ENCODE measurements around the gene RASGRF2. TPM values are rescaled to one million over a fixed set of nuclear protein-coding genes. Genes with fewer than 3 reads are reported as not detected.

The RASGRF2 gene
- total and polyA plus RNA-seq, 2 of the 13 experiments (the other 11 are each of a cell fraction or from before 2014, with no cell fraction given) = 23.6 to 29.0 TPM

- peaks cover 0 to 7% of the 10 kb centered on the region in 2 experiments; a peak in 1 of 5 replicates for H3K36me3 ChIP-seq (replicated peaks in 1 of 2; ENCODE audit: control insufficient read depth in 1 of 2, insufficient read depth in 2 of 2, low read length in 2 of 2)
- POLR2A ChIA-PET = no interaction called here
- no peaks in the 10 kb centered on the region for H3K4me1 ChIP-seq (ENCODE audit: insufficient read depth, low read length)
- no peak overlapping the region for H3K4me2 ChIP-seq (ENCODE audit: low read depth, low read length)
- H3K9me3 ChIP-seq (ENCODE audit: low read length) = no peaks in the 10 kb centered on the region
- no peak for FAIRE-seq
- H3K4me3 ChIP-seq (replicated peaks in 1 of 3; ENCODE audit: insufficient read depth in 1 of 3, low read depth in 2 of 3, low read length in 3 of 3) = no peak overlapping the region
- no peak overlapping the region for H3K27ac ChIP-seq (ENCODE audit: extremely low read length, insufficient read depth, low read length)
- CTCF ChIA-PET (ENCODE audit: low intra/inter-chr PET ratio, low total read pairs) = no interaction called here
- intact Hi-C loops (cut with micrococcal nuclease; ENCODE audit: unreplicated experiment) (no loop called here), in situ Hi-C loops (cut with HindIII; ENCODE audit: extremely low pct_ligation_motif_present, low pct_unique_long_range_greater_than_20kb) (no loop called here)
- no peaks in the 10 kb centered on the region for H3K79me2 ChIP-seq (ENCODE audit: insufficient read depth, low read length)
- no TSS peak for BruUV-seq (replicated peaks)
- H3K27me3 ChIP-seq (ENCODE audit: control insufficient read depth in 1 of 2, insufficient read depth in 2 of 2, low read length in 2 of 2) = no peaks in the 10 kb centered on the region
- ATAC-seq = no peak
- DNase-seq (ENCODE audit: low spot score) = no peak
- H2AFZ ChIP-seq (ENCODE audit: low read length) = no peak overlapping the region
- no peaks in the 10 kb centered on the region for H4K20me1 ChIP-seq (ENCODE audit: insufficient read depth, low read length)
- 100% methylated on average over 1 of the region's 1 CpG for WGBS (ENCODE audit: low lambda C conversion rate)
- no peak overlapping the region for H3K9ac ChIP-seq (ENCODE audit: insufficient read depth, low read depth, low read length)
- TF ChIP-seq FOXP1 (IDR thresholded peaks at IDR 0.05) = no peak
- no peak for TF ChIP-seq FOXP1 (CRISPR knock-in tag; IDR thresholded peaks at IDR 0.05)
- no peak for TF ChIP-seq NAIF1 (CRISPR knock-in tag; IDR thresholded peaks at IDR 0.05; ENCODE audit: borderline replicate concordance)
- no peak for TF ChIP-seq RARA (CRISPR knock-in tag; IDR thresholded peaks at IDR 0.05)
- TF ChIP-seq RFX1 (IDR thresholded peaks at IDR 0.05) = no peak
- no peak for TF ChIP-seq JDP2 (CRISPR knock-in tag; IDR thresholded peaks at IDR 0.05; ENCODE audit: borderline replicate concordance)
- TF ChIP-seq MLLT10 (CRISPR knock-in tag; IDR thresholded peaks at IDR 0.05) = no peak
- no peak for TF ChIP-seq IKZF5 (CRISPR knock-in tag; IDR thresholded peaks at IDR 0.05)
- no peak for TF ChIP-seq ZFP91 (CRISPR knock-in tag; IDR thresholded peaks at IDR 0.05; ENCODE audit: borderline replicate concordance)
- TF ChIP-seq NR2F1 (CRISPR knock-in tag; IDR thresholded peaks at IDR 0.05) = no peak
- TF ChIP-seq LBX2 (CRISPR knock-in tag; IDR thresholded peaks at IDR 0.05; ENCODE audit: borderline replicate concordance) = no peak
- no peak for TF ChIP-seq RFX3 (CRISPR knock-in tag; IDR thresholded peaks at IDR 0.05)
- no peak for TF ChIP-seq MTF2 (CRISPR knock-in tag; IDR thresholded peaks at IDR 0.05; ENCODE audit: borderline replicate concordance)
- no peak for TF ChIP-seq ZNF660 (CRISPR knock-in tag; IDR thresholded peaks at IDR 0.05; ENCODE audit: borderline replicate concordance, low read depth)
- no peak for TF ChIP-seq ZMAT5 (CRISPR knock-in tag; IDR thresholded peaks at IDR 0.05; ENCODE audit: borderline replicate concordance, low read depth)
- no peak for TF ChIP-seq NFAT5 (CRISPR knock-in tag; IDR thresholded peaks at IDR 0.05)
- TF ChIP-seq NFATC3 (CRISPR knock-in tag; IDR thresholded peaks at IDR 0.05) = no peak
- no peak for TF ChIP-seq SATB2 (CRISPR knock-in tag; IDR thresholded peaks at IDR 0.05)
Measured at GRCh38 chr5:81256766-81257165, 296.6 kb downstream of the RASGRF2 start.

All from HepG2 (cell line).